Thoracic aorta (tissue), 2 donors: ENCODE results near the gene CFAP251. TPM values are rescaled to one million over a fixed set of nuclear protein-coding genes. Genes with fewer than 3 reads are reported as not detected.
"Not testable (repeated sequence)": the region's sequence is repeated elsewhere in the genome, so short reads cannot be mapped to it uniquely, and the experiment has no call there.

Source experiments
- ATAC-seq: fragments of 150-250 bp; one replicate; pipeline ENCODE4 v1.8.0; 2017; ENCODE audit warnings: low read depth; ENCODE audit not compliant: insufficient number of reproducible peaks, low FRiP score
- DNase-seq: peaks from one replicate; pipeline ENCODE4 v3.0.0-alpha.2; 2020; ENCODE audit warnings: low spot score
- H3K27ac ChIP-seq, 2 donors: fragments of 200-600 bp; sonication (generic); 1 replicate in 1 of 2; 2 replicates in 1 of 2; pipeline ENCODE4 v1.5.1; 2016; ENCODE audit warnings: mild to moderate bottlenecking in 2 of 2, moderate library complexity in 2 of 2
- H3K27me3 ChIP-seq: fragments of 200-600 bp; sonication (generic); replicated peaks from 2 replicates; pipeline ENCODE4 v1.6.0; 2016; ENCODE audit warnings: mild to moderate bottlenecking; ENCODE audit not compliant: insufficient read depth
- H3K36me3 ChIP-seq: fragments of 200-600 bp; sonication (generic); one replicate; pipeline ENCODE4 v1.5.1; 2016
- H3K4me1 ChIP-seq, 2 donors: fragments of 200-600 bp; sonication (generic); 1 replicate in 1 of 2; 2 replicates in 1 of 2; pipeline versions ENCODE4 v1.5.1 to v1.6.0; 2016; ENCODE audit warnings: low read depth in 2 of 2, mild to moderate bottlenecking in 1 of 2; ENCODE audit not compliant: control insufficient read depth in 1 of 2
- H3K4me3 ChIP-seq: fragments of 200-600 bp; sonication (generic); 2 replicates; pipeline ENCODE4 v1.5.1; 2016; ENCODE audit warnings: mild to moderate bottlenecking
- H3K9me3 ChIP-seq: fragments of 200-600 bp; sonication (generic); 2 replicates; pipeline ENCODE4 v1.5.1; 2016
- CTCF ChIP-seq: fragments of 200-600 bp; sonication (generic); IDR thresholded peaks from one replicate; pipeline ENCODE4 v1.5.1; 2019; ENCODE audit warnings: antibody characterized with exemption
- total RNA-seq, 2 donors: library from RNA; depleted of rRNA; stranded (reverse); fragments of >200 nt; gene quantifications; one replicate each; pipeline versions ENCODE4 v1.1.0 to v1.2.3, GENCODE V29; 2016

The CFAP251 gene
- total RNA-seq, 2 donors from 2014 or later, result 3.4 to 6.9 TPM

- TF ChIP-seq CTCF, result no peak
- DNase-seq (no peak), ATAC-seq (no peak)
- Histone ChIP-seq H3K4me3 (no peak overlapping the region), H3K9me3 (no peaks in the 10 kb centered on the region), H3K27me3 (no peaks in the 10 kb centered on the region), H3K36me3 (peaks cover 2% of the 10 kb centered on the region), H3K4me1 (peaks cover 14 to 47% of the 10 kb centered on the region in 2 donors), H3K27ac (no peak overlapping the region)
Measured at GRCh38 chr12:121921066-121921465, 2.7 kb downstream of the CFAP251 start.

GRCh38 chr12:121925358-121925695 is 6.9 kb downstream of the CFAP251 start:
- no peak for DNase-seq
- Histone ChIP-seq H3K9me3 (no peaks in the 10 kb centered on the region), H3K27ac (peak overlapping the region; percentile 68 to 83), H3K4me1 (peaks cover 11 to 25% of the 10 kb centered on the region in 2 donors), H3K36me3 (no peaks in the 10 kb centered on the region), H3K4me3 (no peak overlapping the region), H3K27me3 (no peaks in the 10 kb centered on the region)
- no peak for TF ChIP-seq CTCF
- no peak for ATAC-seq

GRCh38 chr12:121926874-121927706 is 8.7 kb downstream of the CFAP251 start:
- DNase-seq (no peak), ATAC-seq (no peak)
- Histone ChIP-seq H3K9me3 (no peaks in the 10 kb centered on the region), H3K27ac (no peak overlapping the region), H3K36me3 (no peaks in the 10 kb centered on the region), H3K4me3 (no peak overlapping the region), H3K27me3 (no peaks in the 10 kb centered on the region), H3K4me1 (peaks cover 11 to 25% of the 10 kb centered on the region in 2 donors)
- TF ChIP-seq CTCF, result no peak

- H3K4me3 ChIP-seq, result no peak overlapping the region
- no peaks in the 10 kb centered on the region for H3K27me3 ChIP-seq
- no peak for ATAC-seq
- H3K4me1 ChIP-seq, result peaks cover 11 to 25% of the 10 kb centered on the region in 2 donors
- H3K36me3 ChIP-seq, result no peaks in the 10 kb centered on the region
- TF ChIP-seq CTCF, result no peak
- DNase-seq, result no peak
- no peaks in the 10 kb centered on the region for H3K9me3 ChIP-seq
- H3K27ac ChIP-seq, result no peak overlapping the region
Measured at GRCh38 chr12:121927813-121928212, 9.4 kb downstream of the CFAP251 start.

GRCh38 chr12:121929545-121929944 is 11.2 kb downstream of the CFAP251 start:
- ATAC-seq, H3K36me3 ChIP-seq, H3K27me3 ChIP-seq, H3K27ac ChIP-seq, H3K4me1 ChIP-seq, DNase-seq, H3K9me3 ChIP-seq, H3K4me3 ChIP-seq: not testable (repeated sequence)

GRCh38 chr12:121930862-121931261 is 12.5 kb downstream of the CFAP251 start:
- H3K4me3 ChIP-seq, result no peak overlapping the region
- H3K4me1 ChIP-seq, result no peaks in the 10 kb centered on the region
- no peak for TF ChIP-seq CTCF
- no peak for DNase-seq
- ATAC-seq, result no peak
- no peaks in the 10 kb centered on the region for H3K27me3 ChIP-seq
- no peaks in the 10 kb centered on the region for H3K36me3 ChIP-seq
- no peak overlapping the region for H3K27ac ChIP-seq
- no peaks in the 10 kb centered on the region for H3K9me3 ChIP-seq
